Pancreas (tissue), 10 donors: ENCODE data around the gene CD3G. TPM values are rescaled to one million over a fixed set of nuclear protein-coding genes. Genes with fewer than 3 reads are reported as not detected.
A peak's percentile ranks its signal among the peaks of the same experiment; 100 is the strongest.

ENCODE experiments used
- ATAC-seq, 4 donors: fragments of 200-7000 bp; cut with Tn5 transposase; one replicate each; pipeline versions ENCODE4 v1.8.0 to v1.9.1; 2020; ENCODE audit warnings: mild to moderate bottlenecking in 4 of 4, moderate library complexity in 4 of 4
- DNase-seq, 6 donors: peaks; one replicate each; pipeline ENCODE4 v3.0.0-alpha.2; 2020
- FAIRE-seq: peaks from 2 replicates; lab custom pipeline; 2012; peaks lifted over from hg19 to GRCh38; lab: Jason Lieb, UNC
- H3K27ac ChIP-seq, 4 donors: fragments of 200-600 bp; sonication (generic); 1 replicate in 3 of 4; 2 replicates in 1 of 4; pipeline versions ENCODE4 v1.5.0 to v1.8.0; 2020
- H3K27me3 ChIP-seq, 4 donors: fragments of 200-600 bp; one replicate each; pipeline ENCODE4 v1.8.0; 2021
- H3K36me3 ChIP-seq, 3 donors: fragments of 200-600 bp; sonication (generic) in 1 of 3; one replicate each; pipeline versions ENCODE4 v1.5.0 to v1.8.0; 2020 to 2021
- H3K4me1 ChIP-seq, 3 donors: fragments of 200-600 bp; one replicate each; pipeline ENCODE4 v1.8.0; 2021
- H3K4me3 ChIP-seq, 4 donors: fragments of 200-600 bp; sonication (generic) in 2 of 4; one replicate each; pipeline versions ENCODE4 v1.5.0 to v1.8.0; 2020 to 2021
- H3K9me3 ChIP-seq, 4 donors: fragments of 200-600 bp; one replicate each; pipeline ENCODE4 v1.8.0; 2021
- WGBS, 2 donors: extraction: QIAGEN DNeasy Blood & Tissue Kit; methylation state at CpG; one replicate each; pipeline ENCODE4 v1.1.7; 2013; 5-methylcytosine and 5-hydroxymethylcytosine counted together
- intact Hi-C, 3 donors: fragments of 100-400 bp; cut with DNase I; formaldehyde crosslinking; loops; one replicate each; pipeline versions ENCODE4 v1.11.1 to v1.14.2; 2022
- polyA plus RNA-seq, 2 donors: library from polyadenylated mRNA; stranded (reverse); fragments of 200-250 nt; gene quantifications; one replicate each; pipeline ENCODE4 v1.2.3, GENCODE V29; 2013
- total RNA-seq, 6 donors: library from RNA; stranded (reverse); fragmentation: NEBNext Ultra II Directional in 4 of 6; extraction: Animal tissue kit (Norgen Biotek cat#: 25700) in 4 of 6; gene quantifications; one replicate each; pipeline versions ENCODE4 v1.2.1 to v1.2.4, GENCODE V29; 2021 to 2023
- TF ChIP-seq, protein P1 (sequence below), 4 donors: fragments of 200-600 bp; sonication (generic) in 3 of 4; IDR thresholded peaks; one replicate each; pipeline versions ENCODE4 v1.5.0 to v1.8.0; 2021; ENCODE audit warnings: antibody characterized with exemption in 4 of 4
- donor health status: healthy with polysubstance abuse.
- donor health status: DM: no; HTN: no; CAD: no; lungs with moderate emphysema.
- donor health status: DM: no; HTN: no; CAD: no.
- donor health status: control.
- donor health status: control.
- donor health status: Bipolar disorder and iron deficiency.
- donor health status: DM: yes; HTN: yes; CAD: no.
- donor health status: DM: no; HTN: no; CAD: no.
- donor health status: DM: no; HTN: no; CAD: no.
- donor health status: DM: yes; HTN: yes; CAD: no.

The CD3G gene
- total and polyA plus RNA-seq, 8 donors, result 0.04 to 0.92 (median 0.50) TPM; not detected in 1

DNA sequence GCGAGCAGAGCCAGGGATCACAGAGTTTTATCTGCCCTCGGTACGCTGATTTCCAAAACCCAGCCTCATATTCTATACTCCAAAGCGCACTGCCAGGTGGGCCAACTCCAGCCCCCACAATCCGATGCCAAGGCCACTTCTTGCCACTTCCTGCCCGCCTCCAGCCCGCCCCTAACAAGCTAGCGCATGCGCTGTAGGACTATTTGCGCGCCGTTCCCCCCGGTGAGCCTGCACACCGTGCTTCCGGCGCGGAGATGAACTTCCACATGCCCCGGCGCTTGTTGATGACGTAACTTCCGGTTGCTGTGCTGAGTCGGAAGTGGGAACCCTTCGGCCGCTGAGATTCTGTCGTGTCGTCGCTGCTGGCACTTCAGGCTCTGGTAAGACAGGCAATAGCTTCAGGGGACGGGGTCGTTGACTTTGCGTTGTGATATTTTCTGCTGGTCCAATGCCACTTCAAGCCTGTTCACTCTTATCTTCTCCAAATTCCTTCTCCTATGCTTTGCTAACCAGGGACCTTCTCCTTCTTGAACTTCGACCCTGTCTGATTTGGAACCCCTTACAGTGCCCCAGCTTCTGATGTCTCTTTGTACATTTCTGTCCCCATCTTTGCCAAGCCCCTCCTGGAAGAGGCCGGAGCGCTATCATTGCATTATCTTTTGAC lies 15.3 kb downstream of the CD3G start, which contains the start of gene UBE4A:
Gene UBE4A (plus strand): TSS at position 306 of the 664 bp plus-strand sequence. CDS start 5,481 bp downstream, outside the sequence.
- intact Hi-C loops, result no loop called here
- DNase-seq (peak; percentile 94 to 99 (median 96)), FAIRE-seq (no peak), ATAC-seq (peak; percentile 98 to 99 (median 98))
- no peaks in the 10 kb centered on the region for H3K36me3 ChIP-seq
- TF ChIP-seq, protein P1, sequence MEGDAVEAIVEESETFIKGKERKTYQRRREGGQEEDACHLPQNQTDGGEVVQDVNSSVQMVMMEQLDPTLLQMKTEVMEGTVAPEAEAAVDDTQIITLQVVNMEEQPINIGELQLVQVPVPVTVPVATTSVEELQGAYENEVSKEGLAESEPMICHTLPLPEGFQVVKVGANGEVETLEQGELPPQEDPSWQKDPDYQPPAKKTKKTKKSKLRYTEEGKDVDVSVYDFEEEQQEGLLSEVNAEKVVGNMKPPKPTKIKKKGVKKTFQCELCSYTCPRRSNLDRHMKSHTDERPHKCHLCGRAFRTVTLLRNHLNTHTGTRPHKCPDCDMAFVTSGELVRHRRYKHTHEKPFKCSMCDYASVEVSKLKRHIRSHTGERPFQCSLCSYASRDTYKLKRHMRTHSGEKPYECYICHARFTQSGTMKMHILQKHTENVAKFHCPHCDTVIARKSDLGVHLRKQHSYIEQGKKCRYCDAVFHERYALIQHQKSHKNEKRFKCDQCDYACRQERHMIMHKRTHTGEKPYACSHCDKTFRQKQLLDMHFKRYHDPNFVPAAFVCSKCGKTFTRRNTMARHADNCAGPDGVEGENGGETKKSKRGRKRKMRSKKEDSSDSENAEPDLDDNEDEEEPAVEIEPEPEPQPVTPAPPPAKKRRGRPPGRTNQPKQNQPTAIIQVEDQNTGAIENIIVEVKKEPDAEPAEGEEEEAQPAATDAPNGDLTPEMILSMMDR (IDR thresholded peaks at IDR 0.05), result no peak
- H3K4me1 ChIP-seq, result peaks cover 0 to 3% (median 0%) of the 10 kb centered on the region in 3 donors
- H3K4me3 ChIP-seq, result peak within 1 kb of the TSS; percentile 52 to 82 (median 76)
- 1% methylated on average over 33 of the region's 33 CpGs for WGBS, 2 donors
- H3K27ac ChIP-seq, result peak within 1 kb of the TSS in 3 of 4 donors; percentile 23 to 37 (median 30)
- H3K27me3 ChIP-seq, result no peaks in the 10 kb centered on the region
- H3K9me3 ChIP-seq, result no peaks in the 10 kb centered on the region

DNA sequence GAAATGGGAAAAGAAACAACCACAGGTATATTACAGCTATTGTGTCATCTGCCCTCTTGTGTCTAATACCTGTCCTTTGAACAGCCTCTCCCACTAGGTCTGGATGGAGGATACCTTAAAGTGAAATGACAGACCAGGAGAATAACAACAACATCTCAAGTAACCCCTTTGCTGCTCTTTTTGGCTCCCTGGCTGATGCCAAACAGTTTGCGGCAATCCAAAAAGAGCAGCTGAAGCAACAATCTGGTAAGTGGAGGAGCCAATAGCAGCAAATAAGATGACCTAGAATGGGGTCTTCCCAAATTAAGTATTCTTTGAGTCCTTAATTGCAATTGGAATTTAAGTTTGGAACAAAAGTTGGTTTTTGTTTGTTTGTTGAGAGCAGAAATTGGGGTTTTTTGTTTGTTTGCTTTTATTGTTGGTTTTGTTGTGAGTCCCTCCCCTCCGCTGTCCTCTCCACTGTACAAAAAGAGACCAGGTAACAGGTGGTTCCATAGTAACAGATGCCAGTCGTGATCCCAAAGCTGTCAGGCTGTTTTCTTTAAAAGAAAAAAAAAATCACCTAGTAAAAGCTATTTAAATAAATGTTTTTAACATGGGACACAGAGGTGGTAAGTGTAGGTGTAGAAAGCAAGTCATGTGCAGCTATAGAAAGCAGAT lies 20.9 kb downstream of the CD3G start:
- Histone ChIP-seq H3K4me1 (peaks cover 0 to 17% (median 3%) of the 10 kb centered on the region in 3 donors), H3K4me3 (no peak overlapping the region), H3K36me3 (peaks cover 0 to 28% (median 5%) of the 10 kb centered on the region in 3 donors), H3K9me3 (no peaks in the 10 kb centered on the region), H3K27ac (no peak overlapping the region), H3K27me3 (no peaks in the 10 kb centered on the region)
- TF ChIP-seq, protein P1 (IDR thresholded peaks at IDR 0.05), result no peak
- 71 to 77% methylated on average over 3 of the region's 3 CpGs for WGBS, 2 donors
- DNase-seq (no peak), ATAC-seq (no peak), FAIRE-seq (no peak)
- intact Hi-C loops, result loop anchor here in 1 of 3 donors (10.0 kb wide), 1 partner anchor 170 kb away; no protein-coding TSS in a partner anchor

DNA sequence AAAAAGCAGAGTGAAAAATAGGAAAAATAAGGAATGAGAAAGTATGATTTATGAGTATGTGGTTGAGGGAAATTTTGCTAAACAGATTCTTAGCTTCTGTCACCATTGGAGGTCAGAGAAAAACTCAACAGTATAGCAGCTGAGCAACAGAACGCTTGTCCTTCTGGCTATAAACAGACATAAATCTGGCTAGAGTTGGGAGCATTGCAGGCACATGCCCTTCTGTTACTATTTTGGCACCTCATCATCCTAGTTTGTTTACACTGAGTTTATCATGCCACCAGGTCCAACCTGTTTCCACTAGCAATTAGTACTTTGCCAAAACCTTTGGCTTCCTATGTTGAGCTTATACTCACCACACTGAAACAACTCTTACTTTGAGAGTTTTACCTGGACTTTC lies 22.1 kb downstream of the CD3G start:
- TF ChIP-seq, protein P1 (IDR thresholded peaks at IDR 0.05), result no peak
- Histone ChIP-seq H3K4me1 (peaks cover 0 to 17% (median 3%) of the 10 kb centered on the region in 3 donors), H3K9me3 (no peaks in the 10 kb centered on the region), H3K27me3 (no peaks in the 10 kb centered on the region), H3K36me3 (peaks cover 0 to 40% (median 11%) of the 10 kb centered on the region in 3 donors), H3K27ac (no peak overlapping the region), H3K4me3 (no peak overlapping the region)
- 21 to 30% methylated on average over 1 of the region's 1 CpG for WGBS, 2 donors
- intact Hi-C loops, result loop anchor here in 1 of 3 donors (10.0 kb wide), 1 partner anchor 171 kb away; no protein-coding TSS in a partner anchor
- peak; percentile 37 to 94 (median 71) for ATAC-seq
- peak in 2 of 6 donors; percentile 27 to 36 for DNase-seq
- no peak for FAIRE-seq

DNA sequence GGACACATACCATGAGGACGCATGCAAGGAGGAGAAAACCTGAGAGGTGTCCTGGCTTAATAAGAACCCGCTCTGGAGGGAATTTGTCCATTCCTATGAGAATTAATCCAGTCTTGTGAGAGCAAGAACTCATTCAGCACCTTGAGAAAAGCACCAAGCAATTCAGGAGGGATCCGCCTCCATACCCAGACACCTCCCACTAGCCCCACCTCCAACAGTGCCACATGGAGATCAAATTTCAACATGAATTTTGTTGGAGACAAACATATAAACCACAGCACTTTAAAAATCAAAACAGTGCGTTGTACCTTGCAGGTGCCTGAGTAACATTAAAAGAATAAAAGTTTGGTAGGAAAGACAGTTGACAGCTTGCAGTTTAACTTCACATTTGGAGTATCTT lies 26.6 kb downstream of the CD3G start:
- TF ChIP-seq, protein P1 (IDR thresholded peaks at IDR 0.05), result no peak
- peaks cover 0 to 7% (median 3%) of the 10 kb centered on the region in 3 donors for H3K4me1 ChIP-seq
- H3K27ac ChIP-seq, result no peak overlapping the region
- no peaks in the 10 kb centered on the region for H3K9me3 ChIP-seq
- intact Hi-C loops, result no loop called here
- FAIRE-seq (no peak), DNase-seq (no peak), ATAC-seq (no peak)
- WGBS, 2 donors, result 96 to 97% methylated on average over 4 of the region's 4 CpGs
- H3K36me3 ChIP-seq, result peaks cover 3 to 71% (median 26%) of the 10 kb centered on the region in 3 donors
- H3K4me3 ChIP-seq, result no peak overlapping the region
- no peaks in the 10 kb centered on the region for H3K27me3 ChIP-seq
